ENCODE measurements around the gene KLHL2.

GRCh38 chr4:165343353-165344191, 136.2 kb downstream of the KLHL2 start:
- no peak for TF ChIP-seq POLR2A (IDR thresholded peaks at IDR 0.05)
- TF ChIP-seq CTCF (IDR thresholded peaks at IDR 0.05), result peak in 3 of 7 experiments; percentile 15 to 49 (median 25)

All from body of pancreas (tissue), 4 donors.